CD4-positive, CD25-positive, alpha-beta regulatory T cell (primary cell): ENCODE results near the gene MAFB. TPM values are rescaled to one million over a fixed set of nuclear protein-coding genes. Genes with fewer than 3 reads are reported as not detected.

ENCODE experiments used
- ATAC-seq, 2 donors: fragments of 150-1000 bp; cut with Tn5 transposase; one replicate each; pipeline ENCODE4 v1.10.0; 2021; ENCODE audit warnings: low read depth in 2 of 2, moderate number of reproducible peaks in 2 of 2, moderate library complexity in 1 of 2
- DNase-seq, 3 donors: peaks; one replicate each; pipeline versions ENCODE4 v3.0.0 to v3.0.0-alpha.2; 2012 to 2022; ENCODE audit warnings: mixed read lengths in 1 of 3
- H3K27ac ChIP-seq: one replicate; pipeline ENCODE4 v1.7.0; 2013; ENCODE audit warnings: mild to moderate bottlenecking, low read length; ENCODE audit not compliant: insufficient read depth, poor library complexity, severe bottlenecking
- H3K27me3 ChIP-seq: one replicate; pipeline ENCODE4 v1.7.0; 2013; ENCODE audit warnings: low read length; ENCODE audit not compliant: control insufficient read depth, insufficient read depth
- H3K36me3 ChIP-seq: one replicate; pipeline ENCODE4 v1.7.0; 2013; ENCODE audit warnings: mild to moderate bottlenecking, low read length, moderate library complexity; ENCODE audit not compliant: control insufficient read depth, insufficient read depth
- H3K4me1 ChIP-seq: 2 replicates; pipeline ENCODE4 v1.7.0; 2013; ENCODE audit warnings: mild to moderate bottlenecking, low read length; ENCODE audit not compliant: insufficient read depth, control insufficient read depth, poor library complexity, severe bottlenecking
- H3K4me3 ChIP-seq: one replicate; pipeline ENCODE4 v1.7.0; 2013; ENCODE audit warnings: low read depth, mild to moderate bottlenecking, low read length, moderate library complexity
- H3K9me3 ChIP-seq, 2 experiments: 1 replicate in 1 of 2; 2 replicates in 1 of 2; pipeline ENCODE4 v1.7.0; 2013; ENCODE audit warnings: low read length in 2 of 2, mild to moderate bottlenecking in 1 of 2, moderate library complexity in 1 of 2; ENCODE audit not compliant: control insufficient read depth in 2 of 2
- H3K27ac Mint-ChIP-seq, 3 donors: one replicate each; pipeline ENCODE4 v1.8.0; 2020 to 2022; ENCODE audit warnings: mild to moderate bottlenecking in 3 of 3, mixed read lengths in 3 of 3, moderate library complexity in 2 of 3
- H3K27me3 Mint-ChIP-seq: one replicate; pipeline ENCODE4 v1.8.0; 2022; ENCODE audit warnings: mild to moderate bottlenecking, mixed read lengths
- H3K36me3 Mint-ChIP-seq: one replicate; pipeline ENCODE4 v1.8.0; 2020; ENCODE audit warnings: mixed read lengths
- H3K4me1 Mint-ChIP-seq, 4 donors: one replicate each; pipeline ENCODE4 v1.8.0; 2020 to 2022; ENCODE audit warnings: mixed read lengths in 4 of 4, mild to moderate bottlenecking in 1 of 4
- H3K4me3 Mint-ChIP-seq, 4 donors: one replicate each; pipeline ENCODE4 v1.8.0; 2020 to 2022; ENCODE audit warnings: mild to moderate bottlenecking in 4 of 4, mixed read lengths in 4 of 4, moderate library complexity in 3 of 4
- H3K9me3 Mint-ChIP-seq, 7 donors: one replicate each; pipeline ENCODE4 v1.8.0; 2020 to 2022; ENCODE audit warnings: mixed read lengths in 7 of 7, mild to moderate bottlenecking in 3 of 7, moderate library complexity in 2 of 7
- polyA plus RNA-seq, 4 donors: library from polyadenylated mRNA; unstranded; fragments of 300-500 nt; fragmentation: Illumina TruSeq; gene quantifications; one replicate each; pipeline ENCODE4 v1.2.3, GENCODE V29; 2021
- total RNA-seq: library from RNA; stranded (reverse); gene quantifications from one replicate; pipeline ENCODE4 v1.2.3, GENCODE V29; 2022

Gene MAFB
- total and polyA plus RNA-seq, 5 donors from 2014 or later: 0.06 TPM; not detected in 4

- DNase-seq (no peak), ATAC-seq (no peak)
- Mint-ChIP-seq H3K27me3 (no peaks in the 10 kb centered on the region), H3K4me3 (no peak overlapping the region), H3K36me3 (no peaks in the 10 kb centered on the region), H3K4me1 (no peaks in the 10 kb centered on the region), H3K27ac (no peak overlapping the region), H3K9me3 (peaks cover 0 to 9% (median 0%) of the 10 kb centered on the region in 7 donors)
- no peaks in the 10 kb centered on the region for H3K4me1 ChIP-seq
- H3K9me3 ChIP-seq: no peaks in the 10 kb centered on the region
- no peak overlapping the region for H3K27ac ChIP-seq
- no peaks in the 10 kb centered on the region for H3K36me3 ChIP-seq
- H3K4me3 ChIP-seq: no peak overlapping the region
- H3K27me3 ChIP-seq: no peaks in the 10 kb centered on the region
These were observed 48.4 kb downstream of the MAFB start for GRCh38 chr20:40640667-40641066.

GRCh38 chr20:40639676-40640355, 49.2 kb downstream of the MAFB start:
- H3K36me3 Mint-ChIP-seq: no peaks in the 10 kb centered on the region
- peaks cover 0 to 9% (median 0%) of the 10 kb centered on the region in 7 donors for H3K9me3 Mint-ChIP-seq
- DNase-seq: no peak

GRCh38 chr20:40639132-40639531, 49.9 kb downstream of the MAFB start:
- no peak overlapping the region for H3K4me3 ChIP-seq
- DNase-seq (no peak), ATAC-seq (no peak)
- H3K4me1 ChIP-seq: no peaks in the 10 kb centered on the region
- H3K36me3 ChIP-seq: no peaks in the 10 kb centered on the region
- no peaks in the 10 kb centered on the region for H3K9me3 ChIP-seq
- Mint-ChIP-seq H3K9me3 (peaks cover 0 to 9% (median 0%) of the 10 kb centered on the region in 7 donors), H3K36me3 (no peaks in the 10 kb centered on the region), H3K27ac (no peak overlapping the region), H3K4me1 (no peaks in the 10 kb centered on the region), H3K27me3 (no peaks in the 10 kb centered on the region), H3K4me3 (no peak overlapping the region)
- H3K27ac ChIP-seq: no peak overlapping the region
- no peaks in the 10 kb centered on the region for H3K27me3 ChIP-seq

More at GRCh38 chr20:40639676-40640355, 49.2 kb downstream of the MAFB start:
- Histone ChIP-seq H3K27ac (no peak overlapping the region), H3K4me1 (no peaks in the 10 kb centered on the region), H3K9me3 (no peaks in the 10 kb centered on the region), H3K36me3 (no peaks in the 10 kb centered on the region), H3K4me3 (no peak overlapping the region), H3K27me3 (no peaks in the 10 kb centered on the region)
- Mint-ChIP-seq H3K27ac (no peak overlapping the region), H3K4me3 (no peak overlapping the region), H3K27me3 (no peaks in the 10 kb centered on the region), H3K4me1 (no peaks in the 10 kb centered on the region)
- ATAC-seq: no peak

GRCh38 chr20:40638414-40638813, 50.6 kb downstream of the MAFB start:
- H3K9me3 Mint-ChIP-seq: peaks cover 0 to 9% (median 0%) of the 10 kb centered on the region in 7 donors
- H3K4me1 Mint-ChIP-seq: no peaks in the 10 kb centered on the region
- H3K36me3 ChIP-seq: no peaks in the 10 kb centered on the region
- ATAC-seq: no peak
- no peak for DNase-seq
- H3K27ac ChIP-seq: no peak overlapping the region
- H3K4me3 Mint-ChIP-seq: no peak overlapping the region
- no peak overlapping the region for H3K4me3 ChIP-seq
- H3K36me3 Mint-ChIP-seq: no peaks in the 10 kb centered on the region
- peaks cover 3% of the 10 kb centered on the region for H3K27me3 Mint-ChIP-seq
- no peak overlapping the region for H3K27ac Mint-ChIP-seq
- H3K9me3 ChIP-seq: no peaks in the 10 kb centered on the region
- H3K4me1 ChIP-seq: no peaks in the 10 kb centered on the region
- no peaks in the 10 kb centered on the region for H3K27me3 ChIP-seq

GRCh38 chr20:40637176-40637575, 51.9 kb downstream of the MAFB start:
- H3K9me3 Mint-ChIP-seq: peaks cover 0 to 10% (median 0%) of the 10 kb centered on the region in 7 donors
- no peak overlapping the region for H3K27ac Mint-ChIP-seq
- no peaks in the 10 kb centered on the region for H3K36me3 Mint-ChIP-seq
- Histone ChIP-seq H3K9me3 (no peaks in the 10 kb centered on the region), H3K4me3 (no peak overlapping the region), H3K27ac (no peak overlapping the region), H3K27me3 (no peaks in the 10 kb centered on the region), H3K36me3 (no peaks in the 10 kb centered on the region), H3K4me1 (no peaks in the 10 kb centered on the region)
- ATAC-seq (no peak), DNase-seq (no peak)
- peaks cover 8% of the 10 kb centered on the region for H3K27me3 Mint-ChIP-seq
- H3K4me3 Mint-ChIP-seq: no peak overlapping the region
- no peaks in the 10 kb centered on the region for H3K4me1 Mint-ChIP-seq

GRCh38 chr20:40636486-40636885, 52.5 kb downstream of the MAFB start:
- peaks cover 0 to 7% (median 0%) of the 10 kb centered on the region in 7 donors for H3K9me3 Mint-ChIP-seq
- Histone ChIP-seq H3K27me3 (no peaks in the 10 kb centered on the region), H3K27ac (no peak overlapping the region), H3K36me3 (no peaks in the 10 kb centered on the region), H3K4me1 (no peaks in the 10 kb centered on the region), H3K9me3 (no peaks in the 10 kb centered on the region), H3K4me3 (no peak overlapping the region)
- no peaks in the 10 kb centered on the region for H3K4me1 Mint-ChIP-seq
- no peaks in the 10 kb centered on the region for H3K36me3 Mint-ChIP-seq
- H3K27ac Mint-ChIP-seq: no peak overlapping the region
- ATAC-seq (no peak), DNase-seq (no peak)
- peaks cover 8% of the 10 kb centered on the region for H3K27me3 Mint-ChIP-seq
- no peak overlapping the region for H3K4me3 Mint-ChIP-seq

- Mint-ChIP-seq H3K36me3 (no peaks in the 10 kb centered on the region), H3K4me1 (no peaks in the 10 kb centered on the region), H3K27me3 (peaks cover 8% of the 10 kb centered on the region), H3K27ac (no peak overlapping the region), H3K9me3 (peaks cover 0 to 7% (median 0%) of the 10 kb centered on the region in 7 donors), H3K4me3 (no peak overlapping the region)
- Histone ChIP-seq H3K9me3 (no peaks in the 10 kb centered on the region), H3K4me3 (no peak overlapping the region), H3K4me1 (no peaks in the 10 kb centered on the region), H3K27me3 (no peaks in the 10 kb centered on the region), H3K36me3 (no peaks in the 10 kb centered on the region), H3K27ac (no peak overlapping the region)
- no peak for ATAC-seq
- DNase-seq: no peak
These were observed 53.1 kb downstream of the MAFB start for GRCh38 chr20:40635971-40636370.
